GM21737 (cell line): ENCODE measurements around the gene SNX22.

ENCODE experiments used
- ATAC-seq: cut with Tn5 transposase; IDR thresholded peaks from one replicate; pipeline ENCODE4 v1.9.1; 2021; ENCODE audit warnings: mild to moderate bottlenecking, moderate library complexity; ENCODE audit not compliant: unreplicated experiment

Gene SNX22

DNA sequence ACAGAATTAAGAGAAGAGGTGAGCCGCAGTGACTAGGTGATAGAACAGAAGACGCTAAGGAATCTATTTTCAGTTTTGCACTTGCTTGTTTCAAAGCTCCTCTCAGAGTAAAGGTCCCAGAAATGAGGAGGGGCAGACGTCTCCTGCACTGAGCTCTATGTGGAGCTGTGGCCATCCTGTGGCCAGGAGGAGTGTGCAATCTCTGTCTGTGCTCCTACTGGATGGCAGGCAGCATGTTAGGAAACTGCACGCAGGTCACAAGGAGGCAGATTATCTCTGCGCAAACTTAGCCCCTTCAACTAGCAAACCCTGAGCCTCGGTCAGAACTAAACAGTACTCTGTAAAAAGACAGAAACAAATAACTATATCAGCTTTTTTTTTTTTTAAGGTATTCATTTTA lies 42.4 kb downstream of the SNX22 start:
- no peak for ATAC-seq

DNA sequence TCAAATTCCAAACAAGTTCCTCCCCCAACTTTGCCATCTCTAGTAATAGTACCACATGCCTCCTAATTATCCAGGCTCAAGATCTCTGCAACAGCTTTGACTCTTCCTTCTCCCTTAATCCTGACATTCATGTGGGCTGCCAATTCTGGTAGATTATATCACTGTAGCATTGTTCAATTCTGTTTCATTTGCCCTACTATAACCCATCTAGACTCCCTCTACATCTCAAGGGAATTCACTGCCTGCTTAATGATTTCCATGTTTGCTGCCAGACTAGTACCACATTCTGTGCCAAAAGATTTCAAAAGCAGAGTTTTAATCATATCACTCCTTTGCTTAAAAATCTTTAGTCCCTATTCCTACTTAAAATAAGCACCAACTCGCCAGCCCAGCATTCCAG lies 45.9 kb downstream of the SNX22 start:
- no peak for ATAC-seq

DNA sequence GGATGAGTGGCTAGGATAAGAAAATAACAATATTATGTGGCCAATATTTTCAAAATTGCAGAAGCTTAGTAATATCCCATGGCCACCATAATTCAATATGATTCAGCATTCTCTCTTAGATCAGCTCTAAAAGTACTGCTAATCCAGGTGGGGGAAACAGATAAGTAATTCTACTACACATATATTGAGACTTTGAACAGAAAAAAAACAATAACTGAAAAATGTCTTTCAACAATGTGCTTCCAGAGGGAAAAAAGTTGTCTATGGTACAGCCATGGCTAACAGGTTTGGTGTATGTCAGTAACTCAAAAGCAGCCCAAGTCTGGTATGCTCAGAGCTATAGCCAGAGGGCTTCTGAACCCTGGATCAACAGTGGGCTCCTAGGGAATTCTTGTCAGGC lies 53.7 kb downstream of the SNX22 start:
- ATAC-seq = no peak
